ENCODE results near the gene TNFSF12.
A peak's percentile ranks its signal among the peaks of the same experiment; 100 is the strongest.

TNFSF12 gene

DNA sequence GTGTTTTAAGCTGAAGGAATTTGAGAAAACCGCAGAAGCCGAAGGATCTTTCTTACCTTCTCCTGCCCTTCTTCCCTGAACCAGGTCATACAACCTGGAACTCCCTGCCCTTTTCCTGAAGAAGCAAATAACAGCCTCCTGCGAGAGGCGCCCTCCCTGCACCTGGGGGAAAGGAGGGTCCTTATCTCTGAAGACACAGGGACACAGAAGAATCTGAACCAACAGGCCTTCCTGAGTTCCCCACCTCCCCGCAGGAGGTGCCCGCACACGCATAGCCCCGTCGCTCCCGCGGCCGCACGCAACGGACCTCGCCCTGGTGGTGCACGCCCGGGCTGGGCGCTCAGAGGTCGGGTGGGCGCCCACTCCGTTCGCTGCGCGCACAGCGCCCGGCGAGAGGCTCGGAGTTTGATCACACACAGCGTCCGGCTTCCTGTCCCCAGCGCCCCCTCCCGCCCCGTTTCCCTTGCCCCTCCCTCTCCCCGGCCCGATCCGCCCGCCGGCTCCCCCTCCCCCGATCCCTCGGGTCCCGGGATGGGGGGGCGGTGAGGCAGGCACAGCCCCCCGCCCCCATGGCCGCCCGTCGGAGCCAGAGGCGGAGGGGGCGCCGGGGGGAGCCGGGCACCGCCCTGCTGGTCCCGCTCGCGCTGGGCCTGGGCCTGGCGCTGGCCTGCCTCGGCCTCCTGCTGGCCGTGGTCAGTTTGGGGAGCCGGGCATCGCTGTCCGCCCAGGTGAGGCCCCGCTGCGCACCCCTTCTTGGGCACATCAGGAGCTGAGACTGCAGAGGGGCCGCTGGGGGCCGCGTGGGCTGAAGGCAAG lies at the start of gene TNFSF12:
Gene TNFSF12, plus strand, starts transcription at position 474 of the 816 bp plus-strand sequence. Its CDS starts 96 bp downstream, at position 570.
- peak; percentile 64 for DNase-seq

DNA sequence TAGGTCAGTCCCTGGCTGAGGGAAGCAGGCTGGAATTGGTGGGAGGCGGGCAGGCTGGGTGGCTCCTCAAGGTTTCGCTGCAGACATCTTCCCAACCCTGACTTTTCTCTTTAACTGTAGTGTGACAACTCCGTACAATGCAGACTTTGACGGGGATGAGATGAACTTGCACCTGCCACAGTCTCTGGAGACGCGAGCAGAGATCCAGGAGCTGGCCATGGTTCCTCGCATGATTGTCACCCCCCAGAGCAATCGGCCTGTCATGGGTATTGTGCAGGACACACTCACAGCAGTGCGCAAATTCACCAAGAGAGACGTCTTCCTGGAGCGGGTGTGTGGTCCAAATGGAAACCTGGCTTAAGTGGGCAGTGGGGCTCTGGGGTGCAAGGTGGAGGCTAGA lies 49.7 kb upstream of the TNFSF12 start:
- DNase-seq: no peak

DNA sequence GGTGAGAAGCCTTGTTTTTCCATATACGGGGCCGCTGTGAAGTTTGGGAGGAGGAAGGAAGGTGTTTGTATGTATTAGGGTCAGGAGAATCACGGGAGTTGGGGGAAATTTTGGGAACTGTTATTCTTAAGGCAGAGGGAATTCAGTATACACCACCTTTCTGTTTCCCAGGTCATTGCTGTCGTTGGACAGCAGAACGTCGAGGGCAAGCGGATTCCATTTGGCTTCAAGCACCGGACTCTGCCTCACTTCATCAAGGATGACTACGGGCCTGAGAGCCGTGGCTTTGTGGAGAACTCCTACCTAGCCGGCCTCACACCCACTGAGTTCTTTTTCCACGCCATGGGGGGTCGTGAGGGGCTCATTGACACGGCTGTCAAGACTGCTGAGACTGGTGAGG lies 47.1 kb upstream of the TNFSF12 start:
- DNase-seq: no peak

DNA sequence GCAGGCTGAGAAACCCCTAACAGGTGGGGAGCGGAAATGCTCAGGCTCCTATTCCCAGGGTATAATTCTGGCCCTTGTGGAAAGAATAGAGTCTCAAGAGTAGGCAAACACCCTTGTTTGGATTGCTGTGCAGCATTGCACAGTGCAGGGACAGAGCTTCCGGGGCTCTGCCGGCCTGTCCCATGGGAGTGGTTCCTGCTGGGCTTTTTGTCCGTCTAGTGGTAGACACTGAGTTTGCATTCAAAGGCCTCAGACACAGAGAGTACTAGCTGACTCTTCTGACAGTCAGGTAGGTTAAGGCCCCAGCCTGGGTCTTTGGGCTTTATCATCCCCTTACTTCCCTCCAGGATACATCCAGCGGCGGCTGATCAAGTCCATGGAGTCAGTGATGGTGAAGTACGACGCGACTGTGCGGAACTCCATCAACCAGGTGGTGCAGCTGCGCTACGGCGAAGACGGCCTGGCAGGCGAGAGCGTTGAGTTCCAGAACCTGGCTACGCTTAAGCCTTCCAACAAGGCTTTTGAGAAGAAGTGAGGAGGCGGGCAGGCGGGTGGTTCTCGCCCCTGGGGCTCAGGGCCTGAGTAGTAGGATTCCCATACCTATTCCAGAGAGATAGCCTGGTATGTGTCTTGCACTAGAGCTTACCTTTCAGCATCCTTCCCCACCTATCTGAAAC lies 46.5 kb upstream of the TNFSF12 start:
- DNase-seq: no peak

DNA sequence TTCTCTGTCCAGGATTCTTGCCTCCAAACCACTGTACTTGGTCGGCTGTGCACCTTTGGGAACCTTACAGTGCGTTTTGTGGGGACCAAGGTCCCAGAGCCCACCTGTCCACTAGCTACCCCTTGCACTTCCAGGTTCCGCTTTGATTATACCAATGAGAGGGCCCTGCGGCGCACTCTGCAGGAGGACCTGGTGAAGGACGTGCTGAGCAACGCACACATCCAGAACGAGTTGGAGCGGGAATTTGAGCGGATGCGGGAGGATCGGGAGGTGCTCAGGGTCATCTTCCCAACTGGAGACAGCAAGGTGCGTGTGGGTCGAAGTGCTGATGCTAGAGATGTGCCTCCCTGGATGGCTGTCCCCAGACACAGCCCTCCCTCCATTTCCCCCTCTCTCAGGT lies 45.9 kb upstream of the TNFSF12 start:
- no peak for DNase-seq

GRCh38 chr17:7503521-7503920 lies 45.3 kb upstream of the TNFSF12 start:
- no peak for DNase-seq

DNA sequence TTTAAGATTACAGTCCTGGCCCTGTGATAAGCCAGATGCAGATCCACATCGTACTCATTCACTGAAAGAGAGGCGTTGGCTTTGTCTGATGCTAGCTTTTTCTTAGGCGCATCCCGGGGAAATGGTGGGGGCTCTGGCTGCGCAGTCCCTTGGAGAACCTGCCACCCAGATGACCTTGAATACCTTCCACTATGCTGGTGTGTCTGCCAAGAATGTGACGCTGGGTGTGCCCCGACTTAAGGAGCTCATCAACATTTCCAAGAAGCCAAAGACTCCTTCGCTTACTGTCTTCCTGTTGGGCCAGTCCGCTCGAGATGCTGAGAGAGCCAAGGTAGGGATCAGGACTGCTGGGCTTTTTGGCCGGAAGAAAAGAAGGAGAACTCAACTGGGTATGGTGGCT lies 40.7 kb upstream of the TNFSF12 start:
- DNase-seq: no peak

DNA sequence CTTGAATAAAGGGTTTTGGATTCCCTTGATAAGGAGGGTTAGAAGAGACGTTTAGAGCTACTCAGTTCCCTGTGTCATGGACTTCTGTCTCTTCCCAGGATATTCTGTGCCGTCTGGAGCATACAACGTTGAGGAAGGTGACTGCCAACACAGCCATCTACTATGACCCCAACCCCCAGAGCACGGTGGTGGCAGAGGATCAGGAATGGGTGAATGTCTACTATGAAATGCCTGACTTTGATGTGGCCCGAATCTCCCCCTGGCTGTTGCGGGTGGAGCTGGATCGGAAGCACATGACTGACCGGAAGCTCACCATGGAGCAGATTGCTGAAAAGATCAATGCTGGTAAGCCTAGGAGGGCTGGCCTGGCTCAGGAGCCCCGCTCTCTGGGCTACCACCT lies 40.0 kb upstream of the TNFSF12 start:
- no peak for DNase-seq

- DNase-seq: no peak
These were observed 38.9 kb upstream of the TNFSF12 start for GRCh38 chr17:7509937-7510336.

DNA sequence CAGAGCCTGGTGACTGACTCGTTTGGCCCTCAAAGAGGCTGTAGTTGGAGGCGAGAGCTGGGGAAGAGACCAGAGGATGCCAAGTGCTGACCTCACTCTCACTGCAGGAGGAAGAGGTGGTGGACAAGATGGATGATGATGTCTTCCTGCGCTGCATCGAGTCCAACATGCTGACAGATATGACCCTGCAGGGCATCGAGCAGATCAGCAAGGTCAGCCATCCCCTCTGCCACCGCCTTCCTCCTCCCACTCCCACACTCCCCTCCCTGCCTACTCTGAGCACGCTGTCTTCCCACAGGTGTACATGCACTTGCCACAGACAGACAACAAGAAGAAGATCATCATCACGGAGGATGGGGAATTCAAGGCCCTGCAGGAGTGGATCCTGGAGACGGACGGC lies 37.8 kb upstream of the TNFSF12 start:
- DNase-seq: no peak

DNA sequence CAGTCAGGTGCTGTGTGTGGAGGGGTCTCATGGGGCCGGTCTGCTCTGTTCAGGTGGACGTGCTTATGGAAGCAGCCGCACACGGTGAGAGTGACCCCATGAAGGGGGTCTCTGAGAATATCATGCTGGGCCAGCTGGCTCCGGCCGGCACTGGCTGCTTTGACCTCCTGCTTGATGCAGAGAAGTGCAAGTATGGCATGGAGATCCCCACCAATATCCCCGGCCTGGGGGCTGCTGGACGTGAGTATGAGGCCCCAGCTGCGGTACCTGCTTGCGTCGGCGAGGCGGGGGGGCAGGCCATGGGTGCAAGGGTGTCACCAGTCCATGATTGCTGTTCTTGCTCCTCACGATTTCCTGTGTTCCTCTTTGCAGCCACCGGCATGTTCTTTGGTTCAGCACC lies 36.8 kb upstream of the TNFSF12 start:
- DNase-seq: no peak

DNA sequence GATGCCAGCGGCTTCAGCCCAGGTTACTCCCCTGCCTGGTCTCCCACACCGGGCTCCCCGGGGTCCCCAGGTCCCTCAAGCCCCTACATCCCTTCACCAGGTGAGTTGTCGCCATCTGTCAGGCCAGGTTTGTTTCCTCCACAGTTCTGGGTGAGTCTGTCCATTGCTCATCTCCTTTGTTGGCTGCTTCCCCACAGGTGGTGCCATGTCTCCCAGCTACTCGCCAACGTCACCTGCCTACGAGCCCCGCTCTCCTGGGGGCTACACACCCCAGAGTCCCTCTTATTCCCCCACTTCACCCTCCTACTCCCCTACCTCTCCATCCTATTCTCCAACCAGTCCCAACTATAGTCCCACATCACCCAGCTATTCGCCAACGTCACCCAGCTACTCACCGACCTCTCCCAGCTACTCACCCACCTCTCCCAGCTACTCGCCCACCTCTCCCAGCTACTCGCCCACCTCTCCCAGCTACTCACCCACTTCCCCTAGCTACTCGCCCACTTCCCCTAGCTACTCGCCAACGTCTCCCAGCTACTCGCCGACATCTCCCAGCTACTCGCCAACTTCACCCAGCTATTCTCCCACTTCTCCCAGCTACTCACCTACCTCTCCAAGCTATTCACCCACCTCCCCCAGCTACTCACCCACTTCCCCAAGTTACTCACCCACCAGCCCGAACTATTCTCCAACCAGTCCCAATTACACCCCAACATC lies 35.9 kb upstream of the TNFSF12 start:
- no peak for DNase-seq

DNA sequence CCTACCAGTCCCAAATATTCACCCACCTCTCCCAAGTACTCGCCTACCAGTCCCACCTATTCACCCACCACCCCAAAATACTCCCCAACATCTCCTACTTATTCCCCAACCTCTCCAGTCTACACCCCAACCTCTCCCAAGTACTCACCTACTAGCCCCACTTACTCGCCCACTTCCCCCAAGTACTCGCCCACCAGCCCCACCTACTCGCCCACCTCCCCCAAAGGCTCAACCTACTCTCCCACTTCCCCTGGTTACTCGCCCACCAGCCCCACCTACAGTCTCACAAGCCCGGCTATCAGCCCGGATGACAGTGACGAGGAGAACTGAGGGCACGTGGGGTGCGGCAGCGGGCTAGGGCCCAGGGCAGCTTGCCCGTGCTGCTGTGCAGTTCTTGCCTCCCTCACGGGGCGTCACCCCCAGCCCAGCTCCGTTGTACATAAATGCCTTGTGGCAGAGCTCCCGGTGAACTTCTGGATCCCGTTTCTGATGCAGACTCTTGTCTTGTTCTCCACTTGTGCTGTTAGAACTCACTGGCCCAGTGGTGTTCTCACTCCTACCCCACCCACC lies 34.9 kb upstream of the TNFSF12 start:
- DNase-seq: no peak

GRCh38 chr17:7515911-7516610 lies 32.8 kb upstream of the TNFSF12 start:
- no peak for DNase-seq

- peak; percentile 63 for DNase-seq
These were observed 25.8 kb upstream of the TNFSF12 start for GRCh38 chr17:7523033-7523432.

DNA sequence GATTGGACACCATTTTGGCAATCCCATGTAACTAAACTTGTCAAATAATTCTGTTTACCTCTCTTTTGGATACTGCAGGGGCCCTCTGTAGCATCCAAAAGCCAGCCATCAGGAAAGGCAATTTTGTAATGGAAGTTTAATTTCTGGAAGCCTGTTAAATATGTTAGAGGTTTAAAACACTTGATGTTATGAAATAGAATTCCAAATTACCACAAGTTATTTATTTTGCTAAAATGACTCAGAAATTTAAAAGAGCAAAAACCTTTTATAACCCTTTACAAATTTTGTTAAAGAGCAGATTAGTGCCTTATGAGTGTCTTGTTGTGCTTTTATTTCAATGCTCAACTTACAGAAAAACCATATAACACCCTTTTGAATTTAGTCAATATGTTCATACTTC lies 20.0 kb upstream of the TNFSF12 start:
- DNase-seq: no peak

- DNase-seq: no peak
These were observed 18.6 kb upstream of the TNFSF12 start for GRCh38 chr17:7530023-7530900.

GRCh38 chr17:7538050-7538449 lies 10.8 kb upstream of the TNFSF12 start:
- DNase-seq: no peak

GRCh38 chr17:7538891-7539545 lies 9.8 kb upstream of the TNFSF12 start:
- no peak for DNase-seq

GRCh38 chr17:7541074-7541621 lies 7.7 kb upstream of the TNFSF12 start:
- DNase-seq: no peak

DNA sequence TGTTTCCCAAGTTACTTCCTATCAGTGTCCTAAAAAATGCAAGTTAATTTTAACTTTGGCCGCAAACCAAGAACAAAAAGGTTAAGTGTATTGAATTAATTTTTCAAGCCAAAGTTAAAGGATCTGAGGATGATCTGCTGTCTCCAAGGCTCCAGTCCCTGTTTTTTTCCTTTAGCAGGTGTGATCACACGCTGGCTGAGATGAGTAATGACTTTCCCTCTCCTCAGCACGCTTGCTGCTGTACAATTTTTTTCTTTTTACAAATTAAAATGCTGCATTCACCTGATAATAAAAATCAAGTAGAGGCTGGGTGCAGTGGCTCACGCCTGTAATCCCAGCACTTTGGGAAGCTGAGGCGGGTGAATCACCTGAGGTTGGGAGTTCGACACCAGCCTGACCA lies 3.9 kb upstream of the TNFSF12 start:
- DNase-seq: no peak
